Astrocyte of the spinal cord (primary cell): ENCODE data around the gene GALNT16.

Source experiments
- DNase-seq: peaks from one replicate; pipeline ENCODE4 v3.0.0; 2011; ENCODE audit warnings: low read depth, low spot score
- H3K4me3 ChIP-seq: 2 replicates; pipeline ENCODE4 v1.5.1; 2011; ENCODE audit warnings: low read depth, mild to moderate bottlenecking, low read length, moderate library complexity
- CTCF ChIP-seq: IDR thresholded peaks from 2 replicates; pipeline ENCODE4 v1.5.1; 2012; ENCODE audit warnings: low read depth, mild to moderate bottlenecking, low read length, inconsistent platforms
- in situ Hi-C: cut with HindIII; loops from 2 replicates; pipeline ENCODE4 v1.10.0; 2017; ENCODE audit warnings: low sequenced_read_pairs

GALNT16 gene

GRCh38 chr14:69355154-69355597, 95.2 kb downstream of the GALNT16 start:
- in situ Hi-C loops = no loop called here
- no peak for DNase-seq
- no peak for TF ChIP-seq CTCF
- no peak overlapping the region for H3K4me3 ChIP-seq

GRCh38 chr14:69355607-69356281, 95.8 kb downstream of the GALNT16 start:
- DNase-seq = peak; percentile 68
- in situ Hi-C loops = no loop called here
- H3K4me3 ChIP-seq = no peak overlapping the region
- TF ChIP-seq CTCF = no peak

GRCh38 chr14:69356903-69357543, 97.1 kb downstream of the GALNT16 start:
- in situ Hi-C loops = no loop called here
- no peak overlapping the region for H3K4me3 ChIP-seq
- no peak for DNase-seq
- TF ChIP-seq CTCF = no peak

GRCh38 chr14:69357544-69358200, 97.7 kb downstream of the GALNT16 start:
- in situ Hi-C loops = no loop called here
- no peak overlapping the region for H3K4me3 ChIP-seq
- TF ChIP-seq CTCF = no peak
- no peak for DNase-seq

- H3K4me3 ChIP-seq = no peak overlapping the region
- DNase-seq = no peak
- in situ Hi-C loops = no loop called here
- TF ChIP-seq CTCF = no peak
These were observed 98.4 kb downstream of the GALNT16 start for GRCh38 chr14:69358233-69358963.

- no peak for TF ChIP-seq CTCF
- in situ Hi-C loops = no loop called here
- no peak for DNase-seq
- H3K4me3 ChIP-seq = no peak overlapping the region
These were observed 99.0 kb downstream of the GALNT16 start for GRCh38 chr14:69358966-69359365.
